Breast epithelium (tissue), 4 donors: ENCODE results near the gene CTNNAL1. TPM values are rescaled to one million over a fixed set of nuclear protein-coding genes. Genes with fewer than 3 reads are reported as not detected.

ENCODE experiments used
- DNase-seq, 2 donors: peaks; one replicate each; pipeline ENCODE4 v3.0.0-alpha.2; 2019; ENCODE audit warnings: low spot score in 2 of 2
- H3K27ac ChIP-seq, 2 donors: fragments of 200-600 bp; sonication (generic) in 1 of 2; one replicate each; pipeline ENCODE4 v1.5.1; 2016 to 2019; ENCODE audit warnings: mild to moderate bottlenecking in 1 of 2
- H3K27me3 ChIP-seq, 2 donors: fragments of 200-600 bp; sonication (generic) in 1 of 2; one replicate each; pipeline versions ENCODE4 v1.5.1 to v1.6.0; 2017 to 2019; ENCODE audit warnings: control low read depth in 1 of 2, mild to moderate bottlenecking in 1 of 2
- H3K36me3 ChIP-seq: fragments of 200-600 bp; one replicate; pipeline ENCODE4 v1.5.1; 2019
- H3K4me1 ChIP-seq, 2 donors: fragments of 200-600 bp; sonication (generic); one replicate each; pipeline ENCODE4 v1.5.1; 2016 to 2019; ENCODE audit warnings: control low read depth in 1 of 2
- H3K4me3 ChIP-seq, 3 donors: fragments of 200-600 bp; sonication (generic); 1 replicate in 2 of 3; 2 replicates in 1 of 3; pipeline ENCODE4 v1.5.1; 2016 to 2019; ENCODE audit warnings: mild to moderate bottlenecking in 3 of 3, moderate library complexity in 2 of 3
- H3K9me3 ChIP-seq, 2 donors: fragments of 200-600 bp; sonication (generic) in 1 of 2; one replicate each; pipeline ENCODE4 v1.5.1; 2016 to 2019; ENCODE audit warnings: control low read depth in 1 of 2
- POLR2A ChIP-seq: fragments of 450-650 bp; IDR thresholded peaks from one replicate; pipeline ENCODE4 v1.6.1; 2016; ENCODE audit warnings: antibody characterized with exemption, mild to moderate bottlenecking, moderate library complexity
- POLR2AphosphoS5 ChIP-seq, 3 donors: sonication (generic); formaldehyde crosslinking; IDR thresholded peaks; one replicate each; pipeline ENCODE4 v1.6.1; 2017; ENCODE audit warnings: antibody characterized with exemption in 3 of 3
- intact Hi-C: fragments of 100-400 bp; cut with DNase I; formaldehyde crosslinking; loops from one replicate; pipeline ENCODE4 v1.15.1; 2023; ENCODE audit warnings: low total_unique reads
- total RNA-seq, 3 donors: library from RNA; depleted of rRNA; stranded (reverse); fragments of >200 nt; gene quantifications; one replicate each; pipeline ENCODE4 v1.1.0, GENCODE V29; 2016
- TF ChIP-seq, protein P1 (sequence below), 3 donors: fragments of 450-650 bp; IDR thresholded peaks; one replicate each; pipeline ENCODE4 v1.5.1; 2016 to 2017; ENCODE audit warnings: antibody characterized with exemption in 3 of 3, mild to moderate bottlenecking in 3 of 3, moderate library complexity in 3 of 3

Gene CTNNAL1
- total RNA-seq, 3 donors from 2014 or later = 25.0 to 29.2 (median 25.6) TPM

DNA sequence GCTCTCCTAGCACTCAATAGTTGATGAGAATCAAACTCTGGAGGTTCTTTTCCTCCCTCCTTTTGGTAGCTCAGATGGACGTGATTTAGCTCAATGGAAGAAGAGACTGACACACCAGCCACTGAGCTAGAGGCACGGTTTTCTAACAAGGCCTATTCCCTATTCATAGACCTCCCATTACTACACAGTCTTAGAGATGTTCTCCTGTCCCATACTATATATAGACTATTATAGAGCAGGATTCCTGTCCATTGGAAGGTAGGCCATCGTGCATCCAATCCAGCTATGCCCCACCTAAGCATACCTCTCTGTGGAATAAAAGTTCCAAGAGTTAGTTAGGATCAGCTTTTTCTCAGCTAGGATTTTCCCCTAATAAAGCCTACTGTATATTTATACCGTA lies 30.3 kb upstream of the CTNNAL1 start:
- H3K27me3 ChIP-seq = no peaks in the 10 kb centered on the region
- intact Hi-C loops = no loop called here
- no peaks in the 10 kb centered on the region for H3K4me1 ChIP-seq
- no peak overlapping the region for H3K4me3 ChIP-seq
- TF ChIP-seq POLR2A (no peak), POLR2AphosphoS5 (IDR thresholded peaks at IDR 0.05) (no peak)
- TF ChIP-seq, protein P1, sequence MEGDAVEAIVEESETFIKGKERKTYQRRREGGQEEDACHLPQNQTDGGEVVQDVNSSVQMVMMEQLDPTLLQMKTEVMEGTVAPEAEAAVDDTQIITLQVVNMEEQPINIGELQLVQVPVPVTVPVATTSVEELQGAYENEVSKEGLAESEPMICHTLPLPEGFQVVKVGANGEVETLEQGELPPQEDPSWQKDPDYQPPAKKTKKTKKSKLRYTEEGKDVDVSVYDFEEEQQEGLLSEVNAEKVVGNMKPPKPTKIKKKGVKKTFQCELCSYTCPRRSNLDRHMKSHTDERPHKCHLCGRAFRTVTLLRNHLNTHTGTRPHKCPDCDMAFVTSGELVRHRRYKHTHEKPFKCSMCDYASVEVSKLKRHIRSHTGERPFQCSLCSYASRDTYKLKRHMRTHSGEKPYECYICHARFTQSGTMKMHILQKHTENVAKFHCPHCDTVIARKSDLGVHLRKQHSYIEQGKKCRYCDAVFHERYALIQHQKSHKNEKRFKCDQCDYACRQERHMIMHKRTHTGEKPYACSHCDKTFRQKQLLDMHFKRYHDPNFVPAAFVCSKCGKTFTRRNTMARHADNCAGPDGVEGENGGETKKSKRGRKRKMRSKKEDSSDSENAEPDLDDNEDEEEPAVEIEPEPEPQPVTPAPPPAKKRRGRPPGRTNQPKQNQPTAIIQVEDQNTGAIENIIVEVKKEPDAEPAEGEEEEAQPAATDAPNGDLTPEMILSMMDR (IDR thresholded peaks at IDR 0.05) = no peak
- H3K27ac ChIP-seq = no peak overlapping the region
- no peaks in the 10 kb centered on the region for H3K9me3 ChIP-seq
- DNase-seq = no peak
- H3K36me3 ChIP-seq = peaks cover 12% of the 10 kb centered on the region

DNA sequence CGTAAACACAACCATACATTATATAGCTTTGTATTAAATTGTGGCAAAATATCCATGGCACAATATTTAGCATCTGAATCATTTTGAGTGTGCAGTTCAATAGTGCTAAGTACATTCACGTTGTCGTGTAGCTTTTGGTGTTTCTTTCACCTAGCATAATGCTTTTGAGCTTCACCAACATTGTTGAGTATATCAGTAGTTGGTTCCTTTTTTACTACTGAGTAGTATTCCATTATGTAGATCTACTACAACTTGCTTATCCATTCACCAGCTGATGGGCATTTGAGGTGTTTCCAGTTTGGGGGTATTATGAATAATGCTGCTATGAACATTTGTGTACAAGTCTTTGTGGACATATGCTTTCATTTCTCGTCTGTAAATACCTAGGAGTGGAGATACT lies 27.3 kb upstream of the CTNNAL1 start:
- Histone ChIP-seq H3K27ac (no peak overlapping the region), H3K27me3 (no peaks in the 10 kb centered on the region), H3K4me3 (no peak overlapping the region), H3K9me3 (no peaks in the 10 kb centered on the region), H3K36me3 (no peaks in the 10 kb centered on the region), H3K4me1 (peaks cover 0 to 7% of the 10 kb centered on the region in 2 donors)
- TF ChIP-seq, protein P1 (IDR thresholded peaks at IDR 0.05) = no peak
- DNase-seq = no peak
- intact Hi-C loops = no loop called here

DNA sequence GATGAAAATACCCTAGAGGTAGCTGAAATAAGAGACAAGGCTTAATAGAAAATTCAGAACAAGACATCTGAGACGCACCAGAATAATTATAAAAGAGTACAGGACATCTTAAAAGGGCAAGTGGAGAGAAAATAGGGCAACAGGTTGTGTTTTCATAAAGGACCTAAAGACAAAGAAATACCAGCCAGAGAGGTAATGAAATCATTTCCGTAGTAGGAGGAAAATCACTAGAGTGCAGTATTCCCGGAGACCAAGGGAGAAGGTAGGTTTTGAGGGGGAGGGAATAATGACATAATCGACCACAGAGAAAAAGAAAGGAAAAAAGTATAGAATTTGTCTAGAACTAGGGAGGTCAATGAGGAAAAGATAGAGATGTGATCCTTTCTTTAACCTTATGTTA lies 26.2 kb upstream of the CTNNAL1 start:
- Histone ChIP-seq H3K36me3 (no peaks in the 10 kb centered on the region), H3K4me3 (no peak overlapping the region), H3K27me3 (no peaks in the 10 kb centered on the region), H3K27ac (no peak overlapping the region), H3K9me3 (no peaks in the 10 kb centered on the region), H3K4me1 (peaks cover 0 to 7% of the 10 kb centered on the region in 2 donors)
- DNase-seq = no peak
- TF ChIP-seq POLR2AphosphoS5 (IDR thresholded peaks at IDR 0.05) (no peak), POLR2A (no peak)
- TF ChIP-seq, protein P1 (IDR thresholded peaks at IDR 0.05) = no peak
- intact Hi-C loops = no loop called here

DNA sequence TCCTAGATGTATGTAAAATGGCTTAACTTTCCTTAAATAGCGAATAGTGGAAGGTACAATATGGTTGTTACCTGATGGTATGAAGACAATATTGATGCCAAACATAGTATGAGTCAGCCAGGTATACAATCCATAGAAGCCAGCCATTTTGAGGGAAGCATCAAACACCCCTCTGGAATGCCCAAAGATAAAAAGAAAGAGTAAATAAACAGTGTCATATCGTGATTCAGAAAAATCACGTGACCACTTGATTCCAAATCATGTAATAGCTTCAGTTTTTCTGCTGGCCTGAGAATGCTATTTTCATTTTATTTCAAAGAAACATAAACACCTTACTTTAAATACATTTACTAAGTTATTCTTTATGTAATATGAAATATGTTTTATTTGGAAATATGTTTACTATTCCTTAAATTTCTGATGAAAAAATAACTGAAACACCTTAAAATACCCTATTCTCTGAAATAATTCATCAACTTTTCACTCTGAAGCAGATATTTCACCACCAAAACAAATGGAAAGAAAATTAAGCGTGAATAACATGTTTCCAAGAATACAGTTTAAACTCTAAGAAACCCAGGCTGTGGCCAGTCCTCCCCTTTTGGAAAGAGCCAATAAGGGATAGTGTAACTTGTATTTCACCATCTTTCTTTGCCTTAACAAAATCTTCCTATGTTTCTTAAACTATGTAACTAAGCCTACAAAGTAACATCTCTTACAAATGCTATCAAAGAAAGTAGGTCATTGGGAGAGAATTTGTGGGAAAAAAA lies 24.8 kb upstream of the CTNNAL1 start:
- Histone ChIP-seq H3K27ac (no peak overlapping the region), H3K9me3 (no peaks in the 10 kb centered on the region), H3K27me3 (no peaks in the 10 kb centered on the region), H3K4me1 (peaks cover 0 to 7% of the 10 kb centered on the region in 2 donors), H3K4me3 (no peak overlapping the region), H3K36me3 (no peaks in the 10 kb centered on the region)
- no peak for DNase-seq
- no peak for TF ChIP-seq POLR2AphosphoS5 (IDR thresholded peaks at IDR 0.05)
- no peak for TF ChIP-seq POLR2A
- TF ChIP-seq, protein P1 (IDR thresholded peaks at IDR 0.05) = no peak
- intact Hi-C loops = no loop called here

DNA sequence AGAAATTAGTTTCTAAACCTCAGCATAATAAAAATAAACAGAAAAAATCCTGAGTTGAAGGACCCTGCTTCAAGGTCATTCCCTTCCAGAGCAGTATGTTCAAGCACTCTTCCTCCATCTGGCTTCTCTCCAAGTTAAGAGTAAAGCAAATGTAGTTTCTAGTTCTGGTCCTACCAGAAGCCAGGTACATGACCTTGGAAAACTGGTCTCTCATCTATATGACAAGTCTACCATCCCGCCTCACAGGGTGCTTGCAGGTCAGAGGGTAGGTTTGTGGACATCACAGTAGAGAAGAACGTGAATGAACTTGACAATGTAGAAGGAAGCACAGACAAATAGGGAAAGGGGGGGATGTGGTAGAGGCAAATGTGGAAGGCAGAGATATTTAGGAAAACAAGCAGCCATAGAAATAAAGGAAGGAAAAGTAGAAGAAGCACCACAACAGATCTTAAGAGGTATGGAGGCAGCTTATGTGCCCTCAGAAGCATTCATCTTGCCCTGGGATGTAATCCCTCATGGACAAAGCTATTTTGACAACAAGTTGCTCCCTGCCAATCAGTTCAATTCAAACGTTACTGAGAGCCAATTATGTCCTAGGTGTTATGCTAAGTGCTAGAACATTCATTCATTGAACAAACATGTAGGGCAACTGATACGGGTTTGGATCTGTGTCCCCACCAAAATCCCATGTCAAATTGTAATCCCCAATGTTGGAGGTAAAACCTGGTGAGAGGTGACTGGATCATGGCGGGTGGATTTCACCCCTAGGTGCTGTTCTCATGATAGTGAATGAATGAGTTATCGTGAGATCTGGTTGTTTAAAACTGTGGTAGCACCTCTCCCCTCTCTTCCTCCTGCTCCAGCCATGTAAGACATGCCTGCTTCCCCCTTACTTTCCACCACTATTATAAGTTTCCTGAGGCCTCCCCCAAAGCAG lies 23.7 kb upstream of the CTNNAL1 start:
- Histone ChIP-seq H3K27ac (peak overlapping the region; percentile 46 to 49), H3K4me3 (no peak overlapping the region), H3K4me1 (peaks cover 0 to 7% of the 10 kb centered on the region in 2 donors), H3K9me3 (no peaks in the 10 kb centered on the region), H3K36me3 (no peaks in the 10 kb centered on the region), H3K27me3 (no peaks in the 10 kb centered on the region)
- TF ChIP-seq POLR2A (no peak), POLR2AphosphoS5 (IDR thresholded peaks at IDR 0.05) (no peak)
- TF ChIP-seq, protein P1 (IDR thresholded peaks at IDR 0.05) = no peak
- intact Hi-C loops = no loop called here
- no peak for DNase-seq
